Lung microvascular endothelial cell (primary cell): ENCODE results near the gene RAB41. TPM values are rescaled to one million over a fixed set of nuclear protein-coding genes. Genes with fewer than 3 reads are reported as not detected.
"Not testable (repeated sequence)": the region's sequence is repeated elsewhere in the genome, so short reads cannot be mapped to it uniquely, and the experiment has no call there.

Experiments
- DNase-seq, 2 donors: peaks; one replicate each; pipeline versions ENCODE4 v3.0.0 to v3.0.0-alpha.2; 2010; ENCODE audit warnings: low read depth in 2 of 2
- total RNA-seq: library from RNA; depleted of rRNA; stranded (reverse); fragments of >200 nt; gene quantifications from 2 replicates; pipeline ENCODE4 v1.2.1, GENCODE V29; 2014

Gene RAB41
- not detected in 2 replicates for total RNA-seq

GRCh38 chrX:70281951-70282350, at the start of gene RAB41:
Gene RAB41, plus strand, starts transcription at chrX:70282172. Its CDS starts 46 bp downstream, at chrX:70282218.
- no peak for DNase-seq

DNA sequence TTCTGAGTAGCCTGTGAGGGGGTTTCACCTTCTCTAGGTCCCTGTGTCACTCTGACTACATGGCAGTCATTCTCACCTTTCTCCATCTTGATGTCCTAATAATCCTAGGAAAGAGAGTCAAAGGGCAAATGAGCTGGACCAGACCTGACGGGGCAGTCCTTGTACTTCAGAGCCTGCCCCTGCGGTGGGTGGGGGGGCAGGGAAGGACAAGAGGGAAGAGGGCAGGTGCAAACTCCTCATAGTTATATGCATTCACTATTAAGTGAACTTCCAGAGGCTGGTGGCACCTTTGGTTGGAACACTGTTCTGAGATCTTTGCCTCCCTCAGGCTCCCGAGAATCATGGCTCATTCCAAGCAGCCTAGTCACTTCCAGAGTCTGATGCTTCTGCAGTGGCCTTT, 47.6 kb upstream of the RAB41 start, which contains the start of gene AWAT1:
Gene AWAT1 (plus strand): TSS at position 301 of the 400 bp plus-strand sequence. CDS start 41 bp downstream, at position 342.
- DNase-seq = no peak

- DNase-seq = no peak
These were observed 41.2 kb upstream of the RAB41 start for GRCh38 chrX:70240751-70241150.

DNA sequence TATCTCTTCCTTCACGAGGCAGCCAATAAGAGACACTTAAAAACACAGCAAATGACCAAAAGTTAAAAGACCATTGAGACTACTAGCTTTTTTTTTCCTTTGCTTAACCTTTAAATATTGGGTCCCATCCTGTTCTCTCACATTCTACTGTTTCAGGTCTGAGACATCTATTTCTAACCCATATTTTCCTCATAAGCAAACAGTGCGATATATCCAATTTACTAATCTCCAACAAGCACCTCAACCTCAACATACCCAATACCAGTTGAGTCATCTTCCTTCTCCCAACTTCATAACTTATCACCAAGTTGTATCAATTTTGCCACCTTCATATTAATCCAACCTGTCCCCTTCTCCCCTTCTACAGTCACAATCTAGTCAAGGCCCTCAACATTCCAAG, 40.5 kb upstream of the RAB41 start:
- no peak for DNase-seq

DNA sequence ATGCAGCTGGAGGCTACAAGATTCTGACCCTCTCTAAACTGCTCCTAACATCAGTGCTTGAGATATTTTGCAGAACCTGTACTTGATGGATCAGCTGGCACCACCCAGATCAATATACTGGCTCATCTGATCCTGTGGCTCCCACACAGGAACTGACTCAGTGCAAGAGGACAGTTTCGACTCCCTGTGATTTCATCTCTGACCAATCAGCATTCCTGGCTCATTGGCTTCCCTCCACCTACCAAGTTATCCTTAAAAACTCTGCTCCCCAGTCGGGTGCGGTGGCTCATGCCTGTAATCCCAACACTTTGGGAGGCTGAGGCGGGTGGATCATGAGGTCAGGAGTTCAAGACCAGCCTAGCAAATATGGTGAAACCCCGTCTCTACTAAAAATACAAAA, 38.4 kb upstream of the RAB41 start:
- DNase-seq = not testable (repeated sequence)

DNA sequence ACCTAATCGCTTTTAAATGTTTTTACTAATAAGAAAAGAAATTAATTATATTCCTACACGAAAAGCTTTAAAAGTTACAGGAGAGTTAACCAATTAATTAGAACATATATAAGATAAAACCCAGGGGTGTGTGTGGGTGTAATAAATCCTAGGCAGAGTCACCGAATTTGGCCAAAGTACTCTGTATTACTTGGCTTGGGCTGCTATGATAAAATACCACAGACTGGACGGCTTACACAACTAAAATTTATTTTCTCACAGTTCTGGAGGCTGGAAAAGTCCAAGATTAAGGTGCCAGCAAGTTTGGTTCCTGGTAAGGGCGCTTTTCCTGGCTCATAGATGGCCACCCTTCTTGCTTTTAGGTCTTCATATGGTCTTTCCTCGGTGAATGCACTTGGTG, 37.1 kb upstream of the RAB41 start:
- DNase-seq = no peak

- DNase-seq = no peak
These were observed 34.7 kb upstream of the RAB41 start for GRCh38 chrX:70247252-70247651.

- no peak for DNase-seq
These were observed 29.5 kb upstream of the RAB41 start for GRCh38 chrX:70252491-70252890.

DNA sequence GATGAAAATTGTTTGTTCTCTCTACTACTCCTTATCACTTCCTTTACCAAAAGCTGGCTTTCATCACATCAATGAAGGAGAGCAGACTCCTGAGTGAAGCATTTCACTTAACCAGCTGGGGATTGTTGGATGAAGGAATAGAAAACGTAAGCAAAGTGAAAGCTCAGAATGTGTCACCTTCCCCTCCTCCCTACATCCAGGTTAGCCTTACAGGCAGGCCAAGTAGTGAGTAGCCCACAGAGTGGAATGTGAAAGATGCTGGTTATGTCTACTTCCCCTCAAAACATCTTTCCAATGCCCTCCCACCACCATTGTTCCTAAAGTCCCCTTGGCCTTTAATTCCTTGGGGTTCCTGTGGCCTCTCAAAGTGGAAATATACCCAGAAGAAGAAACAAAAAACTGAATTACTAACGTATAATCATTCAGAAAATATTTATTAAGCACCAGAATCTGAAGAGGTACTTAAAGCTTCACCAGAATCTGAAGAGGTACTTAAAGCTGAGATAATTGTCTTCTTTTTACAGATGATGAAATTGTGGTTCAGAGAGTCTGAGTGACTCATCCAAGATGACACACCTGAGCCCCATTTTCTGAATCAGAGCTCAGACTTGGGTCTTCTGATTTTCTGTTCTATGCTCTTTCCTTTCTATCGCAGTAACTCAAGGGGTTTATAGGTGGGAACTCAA, 28.5 kb upstream of the RAB41 start:
- no peak for DNase-seq

GRCh38 chrX:70254063-70254400, 27.9 kb upstream of the RAB41 start:
- no peak for DNase-seq

DNA sequence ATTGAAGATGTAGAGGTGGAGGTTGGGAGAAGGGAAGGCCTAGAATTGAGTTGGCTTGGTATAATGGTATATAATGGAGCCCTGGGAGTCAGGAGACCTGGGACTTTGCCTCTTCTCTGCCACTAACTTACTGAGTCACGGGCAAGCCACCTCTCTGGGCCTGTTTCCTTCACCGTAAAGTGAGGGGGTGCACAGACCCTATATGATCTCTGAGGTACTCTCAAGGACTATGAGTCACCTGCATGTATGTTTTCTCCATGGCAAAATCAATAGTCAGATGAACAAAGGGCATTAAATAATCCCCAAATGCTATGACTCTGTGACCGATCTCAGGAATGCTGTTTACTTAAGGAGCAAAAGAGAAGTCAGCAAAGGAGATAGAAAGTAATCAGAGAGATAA, 27.1 kb upstream of the RAB41 start:
- no peak for DNase-seq

GRCh38 chrX:70255452-70255851, 26.5 kb upstream of the RAB41 start:
- DNase-seq = no peak

- no peak for DNase-seq
These were observed 24.3 kb upstream of the RAB41 start for GRCh38 chrX:70257423-70258288.

DNA sequence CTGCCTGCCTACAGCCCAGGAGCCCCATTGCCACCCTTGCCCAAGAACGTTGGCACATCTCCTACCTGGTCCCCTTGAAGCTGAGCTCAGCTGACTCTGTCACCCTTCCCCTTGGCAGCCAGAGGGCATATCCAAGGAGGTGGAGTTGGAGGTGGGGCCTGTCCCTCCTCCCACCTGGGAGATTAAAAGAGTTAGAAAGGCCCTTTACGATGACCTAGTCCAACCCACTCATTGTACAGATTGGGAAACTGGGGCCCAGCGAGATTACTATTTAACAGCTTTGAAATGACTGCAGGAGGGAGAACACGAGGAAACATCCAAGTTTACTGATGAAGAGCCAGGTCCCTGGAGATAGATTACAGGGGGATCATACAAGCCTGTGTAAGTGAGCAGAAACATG, 21.9 kb upstream of the RAB41 start, which contains the start of gene P2RY4:
Gene P2RY4 (minus strand): TSS at position 101 of the 400 bp plus-strand sequence. CDS start 580 bp downstream, outside the sequence.
- DNase-seq = no peak

GRCh38 chrX:70262952-70263567, 18.9 kb upstream of the RAB41 start:
- peak; percentile 34 to 35 for DNase-seq

GRCh38 chrX:70264784-70265183, 17.2 kb upstream of the RAB41 start:
- DNase-seq = no peak

- no peak for DNase-seq
These were observed 13.9 kb upstream of the RAB41 start, which contains the start of gene ARR3 for GRCh38 chrX:70268034-70268433. Gene ARR3, plus strand, starts transcription at chrX:70268334. Its CDS starts 1,052 bp downstream, at chrX:70269386.

DNA sequence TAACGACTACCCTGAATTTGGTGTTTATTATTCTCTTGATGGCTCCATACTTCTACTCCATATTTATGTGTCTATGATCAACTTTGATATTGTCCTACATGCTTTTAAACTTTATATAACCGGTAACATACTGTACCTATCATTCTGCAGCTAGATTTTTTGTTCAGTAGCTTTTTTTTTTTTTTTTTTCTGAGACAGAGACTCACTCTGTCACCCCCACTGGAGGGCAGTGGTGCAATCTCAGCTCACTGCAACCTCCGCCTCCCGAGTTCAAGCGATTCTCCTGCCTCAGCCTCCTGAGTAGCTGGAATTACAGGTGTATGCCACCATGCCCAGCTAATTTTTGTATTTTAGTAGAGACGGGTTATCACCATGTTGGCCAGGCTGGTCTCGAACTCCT, 7.9 kb upstream of the RAB41 start:
- not testable (repeated sequence) for DNase-seq

DNA sequence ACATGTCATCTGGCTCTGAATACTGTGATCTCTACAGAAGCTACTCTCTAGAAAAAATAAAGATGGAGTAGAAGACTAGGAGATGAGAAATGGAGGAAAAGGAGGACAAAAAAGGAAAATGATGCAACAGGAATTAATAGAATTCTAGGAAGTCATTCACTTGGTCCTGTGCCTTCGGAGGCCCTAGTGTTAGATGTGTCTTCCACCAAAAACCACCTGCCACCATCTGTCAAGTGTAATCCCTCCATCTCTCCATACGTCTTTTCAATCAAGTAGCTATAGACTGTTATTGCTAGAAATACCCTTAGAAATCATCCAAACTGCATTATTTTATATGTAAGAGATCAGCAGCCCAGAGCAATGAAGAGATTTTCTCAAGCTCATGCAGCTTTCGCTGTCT, 2.9 kb upstream of the RAB41 start:
- no peak for DNase-seq

- DNase-seq = no peak
These were observed 1.4 kb upstream of the RAB41 start for GRCh38 chrX:70280573-70280972.

- DNase-seq = peak in 1 of 2 donors; percentile 4
These were observed 7.3 kb downstream of the RAB41 start for GRCh38 chrX:70289168-70289792.
